K562 (cell line): ENCODE results near the gene ANGPTL1. TPM values are rescaled to one million over a fixed set of nuclear protein-coding genes. Genes with fewer than 3 reads are reported as not detected.

ENCODE experiments used
- ATAC-seq: fragments of 200-7000 bp; cut with Tn5 transposase; 3 replicates; pipeline ENCODE4 v1.9.1; 2020; ENCODE audit warnings: moderate library complexity
- BruUV-seq: library from RNA; stranded (reverse); fragments of 400-500 nt; replicated peaks from 2 replicates; lab custom pipeline; 2021; lab: Mats Ljungman, UMichigan
- CTCF ChIA-PET: fragments of 300-600 bp; formaldehyde crosslinking; extraction: SDS; loops from one replicate; lab custom pipeline; 2021; ENCODE audit warnings: low intra/inter-chr PET ratio; lab: Yijun Ruan, JAX
- POLR2A ChIA-PET: fragments of 300-600, 350-650 bp; sonication (Branson Sonifier 250); formaldehyde crosslinking; extraction: SDS; loops from one replicate; lab custom pipeline; 2021; ENCODE audit warnings: antibody characterized with exemption, inconsistent platforms; lab: Yijun Ruan, JAX
- DNase-seq, 4 experiments: peaks; one replicate each; pipeline versions ENCODE4 v3.0.0 to v3.0.0-alpha.2; 2011 to 2018; ENCODE audit warnings: low spot score in 3 of 4, mixed read lengths in 3 of 4; ENCODE audit errors: extremely low read depth in 1 of 4
- FAIRE-seq: peaks from 2 replicates; lab custom pipeline; 2011; peaks lifted over from hg19 to GRCh38; lab: Jason Lieb, UNC
- H2AFZ ChIP-seq: 2 replicates; pipeline ENCODE4 v1.6.0; 2011; ENCODE audit warnings: low read depth, low read length, control low read depth, inconsistent platforms
- H3K27ac ChIP-seq: fragments of 200-600 bp; 3 replicates; pipeline ENCODE4 v1.8.0; 2011; ENCODE audit warnings: low read depth, mild to moderate bottlenecking, control low read depth, inconsistent platforms, low read length, moderate library complexity, mixed read lengths; ENCODE audit errors: extremely low read depth
- H3K27me3 ChIP-seq, 2 experiments: fragments of 300-600 bp in 1 of 2; 2 replicates in 1 of 2; 3 replicates in 1 of 2; pipeline versions ENCODE4 v1.6.0 to v1.8.0; 2011; ENCODE audit warnings: inconsistent platforms in 2 of 2, low read length in 2 of 2, mild to moderate bottlenecking in 1 of 2, mixed read lengths in 1 of 2, moderate library complexity in 1 of 2; ENCODE audit not compliant: control insufficient read depth in 2 of 2, insufficient read depth in 2 of 2
- H3K36me3 ChIP-seq: fragments of 300-600 bp; 3 replicates; pipeline ENCODE4 v1.8.0; 2011; ENCODE audit warnings: mild to moderate bottlenecking, low read length, inconsistent platforms; ENCODE audit not compliant: control insufficient read depth, insufficient read depth
- H3K4me1 ChIP-seq, 2 experiments: fragments of 200-600 bp in 1 of 2; replicated peaks in 1 of 2; 2 replicates in 1 of 2; 3 replicates in 1 of 2; pipeline versions ENCODE4 v1.5.1 to v1.8.0; 2011; ENCODE audit warnings: inconsistent platforms in 2 of 2, low read length in 2 of 2, mild to moderate bottlenecking in 1 of 2, mixed read lengths in 1 of 2, moderate library complexity in 1 of 2; ENCODE audit not compliant: control insufficient read depth in 2 of 2, insufficient read depth in 2 of 2
- H3K4me2 ChIP-seq: 2 replicates; pipeline ENCODE4 v1.6.1; 2011; ENCODE audit warnings: low read length, control low read depth, inconsistent platforms, mixed read lengths; ENCODE audit not compliant: insufficient read depth
- H3K4me3 ChIP-seq: fragments of 200-600 bp; sonication (generic), shearing (Covaris generic); 2 replicates; pipeline ENCODE4 v1.5.1; 2016; ENCODE audit warnings: control low read depth, inconsistent platforms
- H3K79me2 ChIP-seq: fragments of 200-600 bp; 3 replicates; pipeline ENCODE4 v1.8.0; 2011; ENCODE audit warnings: low read length, inconsistent platforms; ENCODE audit not compliant: control insufficient read depth, insufficient read depth
- H3K9ac ChIP-seq, 2 experiments: 2 replicates each; pipeline versions ENCODE4 v1.6.0 to v1.6.1; 2011; ENCODE audit warnings: low read depth in 2 of 2, low read length in 2 of 2, control low read depth in 1 of 2, inconsistent platforms in 1 of 2, mild to moderate bottlenecking in 1 of 2, mixed read lengths in 1 of 2; ENCODE audit not compliant: insufficient read depth in 1 of 2
- H3K9me1 ChIP-seq: one replicate; pipeline ENCODE4 v1.6.0; 2011; ENCODE audit warnings: inconsistent platforms, mild to moderate bottlenecking, low read length, moderate library complexity; ENCODE audit not compliant: control insufficient read depth, insufficient read depth
- H3K9me3 ChIP-seq: replicated peaks from 2 replicates; pipeline ENCODE4 v1.5.1; 2011; ENCODE audit warnings: low read depth, low read length, inconsistent platforms; ENCODE audit not compliant: control insufficient read depth, insufficient read depth
- H4K20me1 ChIP-seq: replicated peaks from 2 replicates; pipeline ENCODE4 v1.6.1; 2011; ENCODE audit warnings: low read length, inconsistent platforms, mixed read lengths; ENCODE audit not compliant: control insufficient read depth, insufficient read depth
- ATF7 ChIP-seq: fragments of 450-650 bp; IDR thresholded peaks from 2 replicates; pipeline ENCODE4 v1.7.1; 2014; ENCODE audit warnings: mild to moderate bottlenecking, moderate library complexity
- DPF2 ChIP-seq: fragments of 450-650 bp; IDR thresholded peaks from 2 replicates; pipeline ENCODE4 v1.6.1; 2016
- HMG20B ChIP-seq: fragments of 250-450 bp; sonication (Bioruptor Pico); IDR thresholded peaks from 2 replicates; pipeline ENCODE4 v1.5.0; 2021; ENCODE audit warnings: mild to moderate bottlenecking
- LARP7 ChIP-seq: fragments of 450-650 bp; IDR thresholded peaks from 2 replicates; pipeline ENCODE4 v1.6.1; 2016
- ZBTB26 ChIP-seq: fragments of 450-650 bp; formaldehyde crosslinking; IDR thresholded peaks from 2 replicates; pipeline ENCODE4 v1.4.0; 2022; ENCODE audit warnings: missing genetic modification characterization
- ZNF395 ChIP-seq: fragments of 200-800 bp; sonication (Bioruptor generic); IDR thresholded peaks from 2 replicates; pipeline ENCODE4 v1.6.1; 2017; ENCODE audit warnings: missing genetic modification characterization, missing compliant biosample characterization
- WGBS: fragments of 100-300 bp; shearing (Covaris generic); methylation state at CpG from one replicate; pipeline ENCODE4 v1.1.6; 2016; ENCODE audit warnings: low coverage, mixed read lengths; ENCODE audit not compliant: insufficient coverage; ENCODE audit errors: missing lambda C conversion rate; 5-methylcytosine and 5-hydroxymethylcytosine counted together
- in situ Hi-C: fragments of 300-500 bp; cut with MboI; formaldehyde crosslinking; loops from 4 replicates; pipeline ENCODE4 v1.15.0; 2018; ENCODE audit warnings: inconsistent platforms, mixed read lengths
- intact Hi-C: fragments of 100-400 bp; cut with micrococcal nuclease; formaldehyde crosslinking; loops from 2 replicates; pipeline ENCODE4 v1.14.2; 2022
- polyA plus RNA-seq, 8 experiments: library from polyadenylated mRNA; depleted of rRNA in 4 of 8; stranded (reverse) in 5 of 8; unstranded in 3 of 8; fragments of >200 nt; fragmentation: Nextera tagmentation in 2 of 8; fragmentation: Illumina TruSeq in 1 of 8; extraction: Ambion mirVana in 2 of 8; extraction: Trizol in 1 of 8; gene quantifications; 2 replicates each; pipeline versions ENCODE4 v1.2.1 to v1.2.3, GENCODE V29; 2011 to 2014; ENCODE audit warnings: inconsistent platforms in 1 of 8, missing spikeins in 1 of 8
- total RNA-seq, 7 experiments: library from RNA; depleted of rRNA in 6 of 7; stranded (reverse); fragments of >200 nt in 6 of 7; fragmentation: Illumina TruSeq in 2 of 7; extraction: Trizol in 2 of 7; gene quantifications; 2 replicates each; pipeline versions ENCODE4 v1.2.1 to v1.2.3, GENCODE V29; 2011 to 2021; ENCODE audit warnings: low replicate concordance in 1 of 7

Gene ANGPTL1
- total and polyA plus RNA-seq, 9 of the 15 experiments (the other 6 are each of a cell fraction or from before 2014, with no cell fraction given) = 0.04 to 0.06 TPM; not detected in 7

- CTCF ChIA-PET = no interaction called here
- 2% methylated on average over 2 of the region's 2 CpGs for WGBS
Measured at GRCh38 chr1:178899402-178899801, 28.5 kb upstream of the ANGPTL1 start.

More at GRCh38 chr1:178899402-178899801, 28.5 kb upstream of the ANGPTL1 start:
- no peaks in the 10 kb centered on the region for H3K79me2 ChIP-seq
- H3K4me3 ChIP-seq = no peak overlapping the region
- no TSS peak for BruUV-seq
- H3K27me3 ChIP-seq = no peaks in the 10 kb centered on the region
- DNase-seq (no peak), ATAC-seq (no peak), FAIRE-seq (no peak)
- H3K9me1 ChIP-seq = no peaks in the 10 kb centered on the region
- POLR2A ChIA-PET = no interaction called here
- H3K36me3 ChIP-seq = no peaks in the 10 kb centered on the region
- TF ChIP-seq DPF2 = no peak
- TF ChIP-seq LARP7 = no peak
- TF ChIP-seq ZBTB26 = no peak
- no peak for TF ChIP-seq ATF7
- TF ChIP-seq HMG20B (CRISPR knock-in tag) = no peak
- TF ChIP-seq ZNF395 (CRISPR knock-in tag) = no peak
- no peaks in the 10 kb centered on the region for H3K4me1 ChIP-seq
- intact Hi-C loops (no loop called here), in situ Hi-C loops (no loop called here)
- no peak overlapping the region for H2AFZ ChIP-seq
- no peaks in the 10 kb centered on the region for H4K20me1 ChIP-seq
- no peak overlapping the region for H3K4me2 ChIP-seq
- H3K9ac ChIP-seq = no peak overlapping the region
- H3K27ac ChIP-seq = no peak overlapping the region
- H3K9me3 ChIP-seq = no peaks in the 10 kb centered on the region
